ENCODE measurements around the gene SOCS6.

DNA sequence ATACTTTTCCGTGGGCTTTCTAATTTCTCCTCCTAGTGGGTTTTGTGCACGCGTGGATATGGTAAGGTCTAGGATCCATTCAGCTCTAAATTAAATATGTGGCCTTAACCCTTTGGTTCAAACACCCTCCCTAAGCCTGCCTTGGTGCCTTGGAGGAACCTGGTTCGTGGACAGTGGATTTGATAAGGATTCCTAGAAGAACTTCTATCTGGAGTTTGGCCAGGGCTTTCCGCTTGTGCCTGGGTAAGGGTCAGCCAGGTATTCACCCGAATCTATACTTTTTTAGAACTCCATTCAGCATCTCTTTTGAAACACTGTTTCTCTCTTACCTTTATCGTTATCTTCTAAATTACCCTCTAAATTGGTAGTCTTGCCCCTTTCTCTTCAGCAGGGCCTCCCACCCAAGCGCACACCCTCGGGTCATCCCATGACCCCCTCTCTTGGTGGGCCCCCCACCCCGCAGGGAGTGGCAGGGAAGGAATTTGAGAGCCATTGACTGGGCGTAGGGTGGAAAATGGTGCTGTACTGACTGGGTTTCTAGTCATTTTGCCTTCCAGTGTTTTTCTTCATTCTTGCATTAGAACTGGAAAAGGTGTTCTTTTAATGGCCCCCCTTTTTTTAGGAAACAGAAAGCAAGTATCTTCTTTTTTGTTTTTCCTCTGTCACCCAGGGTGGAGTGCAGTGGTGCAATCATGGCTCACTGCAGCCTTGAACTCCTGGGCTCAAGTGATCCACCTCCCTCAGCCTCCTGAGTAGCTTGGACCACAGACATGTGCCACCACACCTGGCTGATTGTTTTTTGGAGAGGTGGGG lies 1.8 kb downstream of the SOCS6 start:
- TF ChIP-seq EZH2 (IDR thresholded peaks at IDR 0.05; ENCODE audit: borderline replicate concordance, low read depth, low read length, severe bottlenecking): no peak
- TF ChIP-seq, protein P1, sequence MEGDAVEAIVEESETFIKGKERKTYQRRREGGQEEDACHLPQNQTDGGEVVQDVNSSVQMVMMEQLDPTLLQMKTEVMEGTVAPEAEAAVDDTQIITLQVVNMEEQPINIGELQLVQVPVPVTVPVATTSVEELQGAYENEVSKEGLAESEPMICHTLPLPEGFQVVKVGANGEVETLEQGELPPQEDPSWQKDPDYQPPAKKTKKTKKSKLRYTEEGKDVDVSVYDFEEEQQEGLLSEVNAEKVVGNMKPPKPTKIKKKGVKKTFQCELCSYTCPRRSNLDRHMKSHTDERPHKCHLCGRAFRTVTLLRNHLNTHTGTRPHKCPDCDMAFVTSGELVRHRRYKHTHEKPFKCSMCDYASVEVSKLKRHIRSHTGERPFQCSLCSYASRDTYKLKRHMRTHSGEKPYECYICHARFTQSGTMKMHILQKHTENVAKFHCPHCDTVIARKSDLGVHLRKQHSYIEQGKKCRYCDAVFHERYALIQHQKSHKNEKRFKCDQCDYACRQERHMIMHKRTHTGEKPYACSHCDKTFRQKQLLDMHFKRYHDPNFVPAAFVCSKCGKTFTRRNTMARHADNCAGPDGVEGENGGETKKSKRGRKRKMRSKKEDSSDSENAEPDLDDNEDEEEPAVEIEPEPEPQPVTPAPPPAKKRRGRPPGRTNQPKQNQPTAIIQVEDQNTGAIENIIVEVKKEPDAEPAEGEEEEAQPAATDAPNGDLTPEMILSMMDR (IDR thresholded peaks at IDR 0.05; ENCODE audit: borderline replicate concordance, extremely low read depth, low read length, poor library complexity, severe bottlenecking): no peak

Measured in DND-41 (cell line).